Spleen (tissue), 7 donors: Measurements from ENCODE around the gene HSPBP1.

Experiments used
- CTCF ChIP-seq, 11 experiments: fragments of 200-600 bp in 7 of 11; fragments of 450-650 bp in 4 of 11; sonication (generic) in 4 of 11; IDR thresholded peaks in 8 of 11; conservative IDR thresholded peaks in 3 of 11; 1 replicate in 7 of 11; 2 replicates in 4 of 11; pipeline versions ENCODE4 v1.4.0 to v1.8.0; 2016 to 2021; ENCODE audit warnings: antibody characterized with exemption in 11 of 11, inconsistent platforms in 4 of 11, mild to moderate bottlenecking in 1 of 11
- POLR2AphosphoS5 ChIP-seq, 3 donors: sonication (generic); formaldehyde crosslinking; IDR thresholded peaks; one replicate each; pipeline ENCODE4 v1.5.1; 2017; ENCODE audit warnings: antibody characterized with exemption in 3 of 3
- donor health status: DM: no; HTN: no; CAD: no; lungs with moderate emphysema.
- donor health status: DM: no; HTN: no; CAD: no.
- donor health status: DM: no; HTN: no; CAD: no.

- no peak for TF ChIP-seq CTCF (IDR thresholded peaks at IDR 0.05 in 8 of 11, conservative IDR thresholded peaks at IDR 0.05 in 3 of 11)
- TF ChIP-seq POLR2AphosphoS5 (IDR thresholded peaks at IDR 0.05), result no peak
Measured at GRCh38 chr19:55319785-55320184, 39.9 kb upstream of the HSPBP1 start.
